ENCODE results near the gene EEF2K. TPM values are rescaled to one million over a fixed set of nuclear protein-coding genes. Genes with fewer than 3 reads are reported as not detected.

EEF2K gene
- total and polyA plus RNA-seq, 4 donors: 5.6 to 40.8 (median 17.4) TPM

DNA sequence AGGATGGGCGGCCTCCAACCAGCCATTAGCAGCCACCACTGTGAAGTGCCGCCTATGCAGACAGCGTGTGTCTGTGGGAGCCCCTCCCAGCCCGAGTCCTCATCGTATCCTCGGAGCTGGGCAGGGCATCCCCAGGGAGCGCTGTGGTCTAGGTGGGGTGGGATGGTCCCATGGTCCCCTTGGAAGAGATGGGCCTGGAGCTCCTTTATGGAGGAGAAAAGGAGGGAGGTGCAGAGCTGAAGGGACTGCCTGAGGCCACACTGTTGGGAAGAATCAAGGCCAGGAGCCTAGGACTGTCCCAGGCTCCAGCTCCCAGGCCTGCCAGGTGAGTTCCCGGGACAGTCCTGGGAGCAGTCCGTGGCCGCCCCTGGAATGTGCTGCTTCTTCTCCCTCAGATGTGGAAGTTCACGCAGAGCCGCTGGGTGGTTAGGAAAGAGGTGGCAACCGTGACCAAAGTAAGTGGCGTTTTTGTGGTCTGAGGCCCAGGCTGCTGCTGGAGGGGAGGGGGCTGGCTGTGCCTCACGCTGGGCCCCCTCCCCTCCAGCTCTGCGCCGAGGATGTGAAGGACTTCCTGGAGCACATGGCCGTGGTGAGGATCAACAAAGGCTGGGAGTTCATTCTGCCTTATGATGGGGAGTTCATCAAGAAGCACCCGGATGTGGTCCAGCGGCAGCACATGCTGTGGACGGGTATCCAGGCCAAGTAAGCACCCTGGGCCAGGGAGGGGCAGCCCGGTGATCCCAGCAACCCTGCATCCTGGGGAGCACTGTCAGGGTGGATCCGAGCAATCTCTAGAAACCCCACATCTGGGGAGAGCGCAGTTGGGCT, 118.1 kb downstream of the EEF2K start:
- H3K9me3 ChIP-seq (ENCODE audit: control insufficient read depth in 4 of 4, insufficient read depth in 3 of 4, low read length in 3 of 4): no peaks in the 10 kb centered on the region
- H3K27me3 ChIP-seq (ENCODE audit: control insufficient read depth in 3 of 3, insufficient read depth in 3 of 3, low read length in 2 of 3): no peaks in the 10 kb centered on the region
- 84 to 92% methylated on average over 21 to 24 of the region's 24 CpGs for WGBS, 2 donors
- no peak overlapping the region for H3K4me3 ChIP-seq
- H3K9ac ChIP-seq (ENCODE audit: insufficient read depth in 1 of 2, low read length in 2 of 2): no peak overlapping the region
- ATAC-seq (ENCODE audit: insufficient read depth, low FRiP score) (no peak), DNase-seq (no peak)
- H3K4me1 ChIP-seq (ENCODE audit: control insufficient read depth in 5 of 5, insufficient read depth in 5 of 5, low read length in 5 of 5): no peaks in the 10 kb centered on the region
- H3K36me3 ChIP-seq (ENCODE audit: control insufficient read depth in 4 of 4, insufficient read depth in 4 of 4, low read length in 4 of 4): peaks cover 11 to 65% (median 25%) of the 10 kb centered on the region in 4 donors
- H3K27ac ChIP-seq (ENCODE audit: low read depth in 1 of 2, low read length in 1 of 2): no peak overlapping the region
- TF ChIP-seq, protein P1, sequence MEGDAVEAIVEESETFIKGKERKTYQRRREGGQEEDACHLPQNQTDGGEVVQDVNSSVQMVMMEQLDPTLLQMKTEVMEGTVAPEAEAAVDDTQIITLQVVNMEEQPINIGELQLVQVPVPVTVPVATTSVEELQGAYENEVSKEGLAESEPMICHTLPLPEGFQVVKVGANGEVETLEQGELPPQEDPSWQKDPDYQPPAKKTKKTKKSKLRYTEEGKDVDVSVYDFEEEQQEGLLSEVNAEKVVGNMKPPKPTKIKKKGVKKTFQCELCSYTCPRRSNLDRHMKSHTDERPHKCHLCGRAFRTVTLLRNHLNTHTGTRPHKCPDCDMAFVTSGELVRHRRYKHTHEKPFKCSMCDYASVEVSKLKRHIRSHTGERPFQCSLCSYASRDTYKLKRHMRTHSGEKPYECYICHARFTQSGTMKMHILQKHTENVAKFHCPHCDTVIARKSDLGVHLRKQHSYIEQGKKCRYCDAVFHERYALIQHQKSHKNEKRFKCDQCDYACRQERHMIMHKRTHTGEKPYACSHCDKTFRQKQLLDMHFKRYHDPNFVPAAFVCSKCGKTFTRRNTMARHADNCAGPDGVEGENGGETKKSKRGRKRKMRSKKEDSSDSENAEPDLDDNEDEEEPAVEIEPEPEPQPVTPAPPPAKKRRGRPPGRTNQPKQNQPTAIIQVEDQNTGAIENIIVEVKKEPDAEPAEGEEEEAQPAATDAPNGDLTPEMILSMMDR (IDR thresholded peaks at IDR 0.05; ENCODE audit: control extremely low read depth, extremely low read depth): no peak

DNA sequence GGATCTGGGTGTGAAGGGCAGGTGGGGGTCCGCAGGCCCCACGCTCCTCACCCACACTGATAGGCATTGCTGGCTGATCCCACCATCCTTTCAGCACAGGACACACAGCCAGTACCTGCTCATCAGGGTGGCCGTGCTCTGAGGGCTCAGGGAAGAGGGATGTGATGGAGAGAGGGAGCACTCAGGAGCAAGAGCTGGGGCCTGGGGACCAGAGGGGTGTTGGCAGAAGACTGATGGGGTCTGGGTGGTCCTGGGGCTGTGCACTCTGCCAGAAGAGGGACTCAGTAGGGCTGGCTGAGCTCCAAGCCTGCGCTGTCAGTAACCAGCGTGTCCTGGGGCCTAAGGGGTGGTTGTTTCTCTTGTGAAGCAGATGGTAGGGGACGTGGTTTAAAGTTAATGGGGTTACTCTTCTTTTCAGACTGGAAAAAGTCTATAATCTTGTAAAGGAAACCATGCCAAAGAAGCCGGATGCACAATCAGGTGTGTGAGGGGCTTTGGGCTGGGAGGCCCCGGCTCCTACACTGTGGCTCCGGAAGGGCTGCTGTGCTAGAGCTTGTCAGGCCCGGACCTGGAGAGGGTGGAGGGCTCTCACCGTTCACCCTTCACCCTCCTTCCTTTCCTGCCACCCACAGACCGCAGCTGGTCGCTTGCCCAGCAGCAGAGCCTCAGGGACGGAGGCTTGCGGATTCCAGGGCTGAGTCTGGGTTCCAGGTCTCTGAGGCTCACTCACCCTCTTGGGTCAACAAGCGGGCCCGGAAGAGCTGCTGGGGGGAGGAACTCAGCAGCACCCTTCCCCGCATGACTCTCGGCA, 118.9 kb downstream of the EEF2K start:
- WGBS, 2 donors: 89 to 94% methylated on average over 19 of the region's 19 CpGs
- H3K4me3 ChIP-seq: no peak overlapping the region

DNA sequence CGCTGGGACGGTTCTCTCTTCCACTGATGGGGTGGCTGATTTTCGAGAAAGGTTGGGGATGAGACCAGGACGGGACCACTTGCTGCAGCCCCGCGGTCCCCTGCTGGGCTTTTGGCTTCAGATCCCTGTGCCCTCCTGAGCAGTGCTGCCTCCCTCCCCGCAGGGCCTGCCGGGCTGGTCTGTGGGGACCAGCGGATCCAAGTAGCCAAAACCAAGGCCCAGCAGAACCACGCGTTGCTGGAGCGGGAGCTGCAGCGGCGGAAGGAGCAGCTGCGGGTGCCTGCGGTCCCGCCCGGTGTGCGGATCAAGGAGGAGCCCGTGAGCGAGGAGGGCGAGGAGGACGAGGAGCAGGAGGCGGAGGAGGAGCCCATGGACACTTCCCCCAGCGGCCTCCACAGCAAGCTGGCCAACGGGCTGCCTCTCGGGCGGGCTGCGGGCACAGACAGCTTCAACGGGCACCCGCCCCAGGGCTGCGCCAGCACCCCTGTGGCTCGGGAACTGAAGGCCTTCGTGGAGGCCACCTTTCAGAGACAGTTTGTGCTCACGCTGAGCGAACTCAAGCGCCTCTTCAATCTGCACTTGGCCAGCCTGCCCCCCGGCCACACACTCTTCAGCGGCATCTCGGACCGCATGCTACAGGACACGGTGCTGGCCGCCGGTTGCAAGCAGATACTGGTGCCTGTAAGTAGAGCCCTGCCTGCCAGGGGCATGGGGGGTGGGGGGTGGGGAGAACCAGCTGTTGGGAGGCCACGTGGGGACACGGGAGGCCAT, 119.7 kb downstream of the EEF2K start:
- H3K27me3 ChIP-seq (ENCODE audit: control insufficient read depth in 3 of 3, insufficient read depth in 3 of 3, low read length in 2 of 3): no peaks in the 10 kb centered on the region
- H3K4me1 ChIP-seq (ENCODE audit: control insufficient read depth in 5 of 5, insufficient read depth in 5 of 5, low read length in 5 of 5): no peaks in the 10 kb centered on the region
- no peak overlapping the region for H3K4me3 ChIP-seq
- no peak for ATAC-seq (ENCODE audit: insufficient read depth, low FRiP score)
- 96% methylated on average over 44 to 46 of the region's 46 CpGs for WGBS, 2 donors
- no peak overlapping the region for H3K27ac ChIP-seq (ENCODE audit: low read depth in 1 of 2, low read length in 1 of 2)
- DNase-seq: no peak
- no peaks in the 10 kb centered on the region for H3K9me3 ChIP-seq (ENCODE audit: control insufficient read depth in 4 of 4, insufficient read depth in 3 of 4, low read length in 3 of 4)
- H3K36me3 ChIP-seq (ENCODE audit: control insufficient read depth in 4 of 4, insufficient read depth in 4 of 4, low read length in 4 of 4): peaks cover 11 to 70% (median 22%) of the 10 kb centered on the region in 4 donors
- TF ChIP-seq, protein P1 (IDR thresholded peaks at IDR 0.05; ENCODE audit: control extremely low read depth, extremely low read depth): no peak
- H3K9ac ChIP-seq (ENCODE audit: insufficient read depth in 1 of 2, low read length in 2 of 2): no peak overlapping the region

More for the DNA sequence above, 118.9 kb downstream of the EEF2K start:
- no peaks in the 10 kb centered on the region for H3K9me3 ChIP-seq (ENCODE audit: control insufficient read depth in 4 of 4, insufficient read depth in 3 of 4, low read length in 3 of 4)
- TF ChIP-seq, protein P1 (IDR thresholded peaks at IDR 0.05; ENCODE audit: control extremely low read depth, extremely low read depth): no peak
- H3K36me3 ChIP-seq (ENCODE audit: control insufficient read depth in 4 of 4, insufficient read depth in 4 of 4, low read length in 4 of 4): peaks cover 11 to 68% (median 23%) of the 10 kb centered on the region in 4 donors
- H3K4me1 ChIP-seq (ENCODE audit: control insufficient read depth in 5 of 5, insufficient read depth in 5 of 5, low read length in 5 of 5): no peaks in the 10 kb centered on the region
- no peak overlapping the region for H3K9ac ChIP-seq (ENCODE audit: insufficient read depth in 1 of 2, low read length in 2 of 2)
- H3K27me3 ChIP-seq (ENCODE audit: control insufficient read depth in 3 of 3, insufficient read depth in 3 of 3, low read length in 2 of 3): no peaks in the 10 kb centered on the region
- ATAC-seq (ENCODE audit: insufficient read depth, low FRiP score) (no peak), DNase-seq (no peak)
- H3K27ac ChIP-seq (ENCODE audit: low read depth in 1 of 2, low read length in 1 of 2): no peak overlapping the region
